Heart right ventricle (tissue), 16 donors: Measurements from ENCODE around the gene SPOCD1. TPM values are rescaled to one million over a fixed set of nuclear protein-coding genes. Genes with fewer than 3 reads are reported as not detected.

Experiments
- ATAC-seq, 8 donors: fragments of 200-7000 bp; cut with Tn5 transposase; one replicate each; pipeline ENCODE4 v1.9.1; 2020; ENCODE audit warnings: mild to moderate bottlenecking in 8 of 8, moderate library complexity in 8 of 8, moderate number of reproducible peaks in 1 of 8
- DNase-seq, 2 donors: peaks; one replicate each; pipeline ENCODE4 v3.0.0-alpha.2; 2020
- H3K27ac ChIP-seq, 10 donors: fragments of 200-600 bp; sonication (generic) in 2 of 10; one replicate each; pipeline versions ENCODE4 v1.5.0 to v1.8.0; 2020 to 2022; ENCODE audit warnings: mild to moderate bottlenecking in 3 of 10
- H3K27me3 ChIP-seq, 7 donors: fragments of 200-600 bp; one replicate each; pipeline ENCODE4 v1.8.0; 2021 to 2022; ENCODE audit warnings: mild to moderate bottlenecking in 2 of 7
- H3K36me3 ChIP-seq, 9 donors: fragments of 200-600 bp; sonication (generic) in 1 of 9; one replicate each; pipeline versions ENCODE4 v1.5.0 to v1.8.0; 2020 to 2022; ENCODE audit warnings: mild to moderate bottlenecking in 2 of 9
- H3K4me1 ChIP-seq, 9 donors: fragments of 200-600 bp; sonication (generic) in 1 of 9; one replicate each; pipeline versions ENCODE4 v1.5.0 to v1.8.0; 2020 to 2022; ENCODE audit warnings: mild to moderate bottlenecking in 4 of 9
- H3K4me3 ChIP-seq, 10 donors: fragments of 200-600 bp; sonication (generic) in 2 of 10; one replicate each; pipeline versions ENCODE4 v1.5.0 to v1.8.0; 2020 to 2022; ENCODE audit warnings: mild to moderate bottlenecking in 7 of 10, moderate library complexity in 2 of 10
- H3K9me3 ChIP-seq, 11 donors: fragments of 200-600 bp in 10 of 11; sonication (generic) in 2 of 11; one replicate each; pipeline versions ENCODE4 v1.5.0 to v1.8.0; 2013 to 2022; ENCODE audit warnings: mild to moderate bottlenecking in 2 of 11, control low read depth in 1 of 11, moderate library complexity in 1 of 11
- CTCF ChIP-seq, 9 donors: fragments of 200-600 bp; sonication (generic) in 2 of 9; IDR thresholded peaks; one replicate each; pipeline versions ENCODE4 v1.5.0 to v1.8.0; 2021 to 2022; ENCODE audit warnings: antibody characterized with exemption in 9 of 9, mild to moderate bottlenecking in 5 of 9, moderate library complexity in 1 of 9
- WGBS, 2 donors: extraction: QIAGEN DNeasy Blood & Tissue Kit; methylation state at CpG; one replicate each; pipeline ENCODE4 v1.1.7; 2013; ENCODE audit warnings: inconsistent platforms in 1 of 2; 5-methylcytosine and 5-hydroxymethylcytosine counted together
- intact Hi-C, 10 donors: fragments of 100-400 bp; cut with DNase I; formaldehyde crosslinking; loops; one replicate each; pipeline versions ENCODE4 v1.11.1 to v1.14.2; 2022
- long read RNA-seq, 3 donors: library from polyadenylated mRNA; unstranded; transcript quantifications; one replicate each; pipeline ENCODE4 v2.0.0, GENCODE V29; 2020 to 2021
- polyA plus RNA-seq, 2 donors: library from polyadenylated mRNA; stranded (reverse); fragments of 200-250 nt; gene quantifications; one replicate each; pipeline ENCODE4 v1.2.3, GENCODE V29; 2013
- total RNA-seq, 10 donors: library from RNA; stranded (reverse); fragmentation: NEBNext Ultra II Directional in 3 of 10; extraction: Animal tissue kit (Norgen Biotek cat#: 25700) in 3 of 10; gene quantifications; one replicate each; pipeline versions ENCODE4 v1.2.1 to v1.2.4, GENCODE V29; 2021 to 2023
- donor health status: Arrhythmogenic right ventricular cardiomyopathy.
- donor health status: ischemic (EF 13 %, LVEDD 7.1; RV severe dilation, severe dysfunction).
- donor health status: healthy with polysubstance abuse.
- donor health status: DM: no; HTN: yes; CAD: no.
- donor health status: DM: no; HTN: no; CAD: no.
- donor health status: ischemic (EF 25% LVEDD 6.9; RV normal size, moderate dysfunction).
- donor health status: ischemic (EF 25% LVEDD 5.7; RV mildly dilated, moderate dysfunction).
- donor health status: healthy.
- donor health status: DM: yes; HTN: yes; CAD: no.
- donor health status: Ischemic cardiomyopathy.
- donor health status: ischemic (EF 35%, LVEDD 5.7; RV mildly dilated, moderate dysfunction).
- donor health status: nonischemic (EF 11% LVEDD 7.7; RV severe dilation, severe dysfunction).
- donor health status: DM: yes; HTN: yes; CAD: no.
- donor health status: PGD.
- donor health status: ischemic (EF 29% LVEDD 5.4; RV normal size, mild dysfunction).
- donor health status: nonischemic (EF 23%, LVEDD 6.1; RV moderate dilation, normal function).

Gene SPOCD1
- total RNA-seq (1 to 10 TPM in 1 of 10 donors, under 1 TPM in 2, not detected in 7; 0.12 to 1.2 (median 0.65) TPM), polyA plus RNA-seq (under 1 TPM in 1 of 2 donors, not detected in 1; 0.17 TPM)
- long read RNA-seq, donor 1, result 0 reads
- long read RNA-seq, donor 2, result 0 reads
- long read RNA-seq, donor 3, partial matches to known transcripts, result 0 of 3 reads
- long read RNA-seq, donor 3, other reads (novel, unspliced or antisense), result 3 of 3 reads

GRCh38 chr1:31815752-31816500 lies at the start of gene SPOCD1:
Gene SPOCD1, minus strand, starts transcription at chr1:31816022. Its CDS starts 689 bp downstream, at chr1:31815333.
- H3K27me3 ChIP-seq, result no peaks in the 10 kb centered on the region
- no peak within 1 kb of the TSS for H3K4me3 ChIP-seq
- intact Hi-C loops, result loop anchor here in 2 of 10 donors (2.0 to 10.0 kb wide), 2 partner anchors 149 kb away; no protein-coding TSS in a partner anchor
- 38 to 41% methylated on average over 23 of the region's 23 CpGs for WGBS, 2 donors
- peak; percentile 58 to 69 for DNase-seq
- no peak within 1 kb of the TSS for H3K27ac ChIP-seq
- TF ChIP-seq CTCF (IDR thresholded peaks at IDR 0.05), result peak; percentile 17 to 71 (median 52)
- H3K36me3 ChIP-seq, result no peaks in the 10 kb centered on the region
- ATAC-seq, result peak; percentile 48 to 82 (median 67)
- peaks cover 0 to 4% (median 0%) of the 10 kb centered on the region in 11 donors for H3K9me3 ChIP-seq
- H3K4me1 ChIP-seq, result peaks cover 0 to 14% (median 0%) of the 10 kb centered on the region in 9 donors

- WGBS, 2 donors, result 89 to 92% methylated on average over 4 of the region's 4 CpGs
- H3K27ac ChIP-seq, result no peak overlapping the region
- no peak overlapping the region for H3K4me3 ChIP-seq
- no peaks in the 10 kb centered on the region for H3K4me1 ChIP-seq
- intact Hi-C loops, result no loop called here
- no peaks in the 10 kb centered on the region for H3K27me3 ChIP-seq
- H3K9me3 ChIP-seq, result peaks cover 0 to 6% (median 0%) of the 10 kb centered on the region in 11 donors
- TF ChIP-seq CTCF (IDR thresholded peaks at IDR 0.05), result no peak
- H3K36me3 ChIP-seq, result no peaks in the 10 kb centered on the region
- DNase-seq (no peak), ATAC-seq (no peak)
These were observed 46.2 kb upstream of the SPOCD1 start for GRCh38 chr1:31862071-31862470.

GRCh38 chr1:31861346-31861745 lies 45.5 kb upstream of the SPOCD1 start:
- no peak overlapping the region for H3K27ac ChIP-seq
- no peaks in the 10 kb centered on the region for H3K4me1 ChIP-seq
- no peak overlapping the region for H3K4me3 ChIP-seq
- H3K36me3 ChIP-seq, result no peaks in the 10 kb centered on the region
- peak in 1 of 9 donors; percentile 6 for TF ChIP-seq CTCF (IDR thresholded peaks at IDR 0.05)
- DNase-seq, result no peak
- H3K27me3 ChIP-seq, result no peaks in the 10 kb centered on the region
- no peak for ATAC-seq
- 59 to 62% methylated on average over 5 of the region's 5 CpGs for WGBS, 2 donors
- peaks cover 0 to 6% (median 0%) of the 10 kb centered on the region in 11 donors for H3K9me3 ChIP-seq
- intact Hi-C loops, result no loop called here

GRCh38 chr1:31860581-31860980 lies 44.8 kb upstream of the SPOCD1 start:
- Histone ChIP-seq H3K27ac (no peak overlapping the region), H3K27me3 (no peaks in the 10 kb centered on the region), H3K4me1 (no peaks in the 10 kb centered on the region), H3K4me3 (no peak overlapping the region), H3K36me3 (no peaks in the 10 kb centered on the region), H3K9me3 (peaks cover 0 to 6% (median 0%) of the 10 kb centered on the region in 11 donors)
- ATAC-seq (no peak), DNase-seq (no peak)
- TF ChIP-seq CTCF (IDR thresholded peaks at IDR 0.05), result no peak
- intact Hi-C loops, result no loop called here
- WGBS, 2 donors, result 85 to 89% methylated on average over 7 of the region's 7 CpGs
